ENCODE results near the gene GAPDHS. TPM values are rescaled to one million over a fixed set of nuclear protein-coding genes. Genes with fewer than 3 reads are reported as not detected.

Gene GAPDHS
- total and polyA plus RNA-seq, 8 donors: not detected

GRCh38 chr19:35522745-35523327 lies 10.4 kb upstream of the GAPDHS start:
- Histone ChIP-seq H3K9me3 (no peaks in the 10 kb centered on the region), H3K36me3 (no peaks in the 10 kb centered on the region), H3K4me1 (no peaks in the 10 kb centered on the region), H3K4me3 (no peak overlapping the region), H3K27ac (no peak overlapping the region), H3K27me3 (no peaks in the 10 kb centered on the region)
- DNase-seq: no peak
- TF ChIP-seq, protein P1, sequence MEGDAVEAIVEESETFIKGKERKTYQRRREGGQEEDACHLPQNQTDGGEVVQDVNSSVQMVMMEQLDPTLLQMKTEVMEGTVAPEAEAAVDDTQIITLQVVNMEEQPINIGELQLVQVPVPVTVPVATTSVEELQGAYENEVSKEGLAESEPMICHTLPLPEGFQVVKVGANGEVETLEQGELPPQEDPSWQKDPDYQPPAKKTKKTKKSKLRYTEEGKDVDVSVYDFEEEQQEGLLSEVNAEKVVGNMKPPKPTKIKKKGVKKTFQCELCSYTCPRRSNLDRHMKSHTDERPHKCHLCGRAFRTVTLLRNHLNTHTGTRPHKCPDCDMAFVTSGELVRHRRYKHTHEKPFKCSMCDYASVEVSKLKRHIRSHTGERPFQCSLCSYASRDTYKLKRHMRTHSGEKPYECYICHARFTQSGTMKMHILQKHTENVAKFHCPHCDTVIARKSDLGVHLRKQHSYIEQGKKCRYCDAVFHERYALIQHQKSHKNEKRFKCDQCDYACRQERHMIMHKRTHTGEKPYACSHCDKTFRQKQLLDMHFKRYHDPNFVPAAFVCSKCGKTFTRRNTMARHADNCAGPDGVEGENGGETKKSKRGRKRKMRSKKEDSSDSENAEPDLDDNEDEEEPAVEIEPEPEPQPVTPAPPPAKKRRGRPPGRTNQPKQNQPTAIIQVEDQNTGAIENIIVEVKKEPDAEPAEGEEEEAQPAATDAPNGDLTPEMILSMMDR (IDR thresholded peaks at IDR 0.05): no peak
- no peak for FAIRE-seq
- intact Hi-C loops (cut with DNase I): no loop called here
- WGBS, 2 donors: 72 to 76% methylated on average over 12 of the region's 12 CpGs
- ATAC-seq: no peak

- intact Hi-C loops (cut with DNase I): no loop called here
- FAIRE-seq (no peak), ATAC-seq (no peak), DNase-seq (no peak)
- Histone ChIP-seq H3K36me3 (no peaks in the 10 kb centered on the region), H3K27me3 (no peaks in the 10 kb centered on the region), H3K9me3 (no peaks in the 10 kb centered on the region), H3K4me1 (no peaks in the 10 kb centered on the region), H3K27ac (no peak overlapping the region), H3K4me3 (no peak overlapping the region)
- TF ChIP-seq, protein P1 (IDR thresholded peaks at IDR 0.05): no peak
- 35 to 36% methylated on average over 11 of the region's 11 CpGs for WGBS, 2 donors
Measured at GRCh38 chr19:35524181-35524837, 8.9 kb upstream of the GAPDHS start.

- no peak for ATAC-seq
- no peak for DNase-seq
- H3K4me1 ChIP-seq: no peaks in the 10 kb centered on the region
- TF ChIP-seq, protein P1 (IDR thresholded peaks at IDR 0.05): no peak
- H3K27me3 ChIP-seq: no peaks in the 10 kb centered on the region
- no peaks in the 10 kb centered on the region for H3K36me3 ChIP-seq
- H3K4me3 ChIP-seq: no peak overlapping the region
- FAIRE-seq: no peak
- no peak overlapping the region for H3K27ac ChIP-seq
- intact Hi-C loops (cut with DNase I): no loop called here
- no peaks in the 10 kb centered on the region for H3K9me3 ChIP-seq
- 71 to 74% methylated on average over 4 of the region's 4 CpGs for WGBS, 2 donors
Measured at GRCh38 chr19:35525873-35526272, 7.4 kb upstream of the GAPDHS start.

DNA sequence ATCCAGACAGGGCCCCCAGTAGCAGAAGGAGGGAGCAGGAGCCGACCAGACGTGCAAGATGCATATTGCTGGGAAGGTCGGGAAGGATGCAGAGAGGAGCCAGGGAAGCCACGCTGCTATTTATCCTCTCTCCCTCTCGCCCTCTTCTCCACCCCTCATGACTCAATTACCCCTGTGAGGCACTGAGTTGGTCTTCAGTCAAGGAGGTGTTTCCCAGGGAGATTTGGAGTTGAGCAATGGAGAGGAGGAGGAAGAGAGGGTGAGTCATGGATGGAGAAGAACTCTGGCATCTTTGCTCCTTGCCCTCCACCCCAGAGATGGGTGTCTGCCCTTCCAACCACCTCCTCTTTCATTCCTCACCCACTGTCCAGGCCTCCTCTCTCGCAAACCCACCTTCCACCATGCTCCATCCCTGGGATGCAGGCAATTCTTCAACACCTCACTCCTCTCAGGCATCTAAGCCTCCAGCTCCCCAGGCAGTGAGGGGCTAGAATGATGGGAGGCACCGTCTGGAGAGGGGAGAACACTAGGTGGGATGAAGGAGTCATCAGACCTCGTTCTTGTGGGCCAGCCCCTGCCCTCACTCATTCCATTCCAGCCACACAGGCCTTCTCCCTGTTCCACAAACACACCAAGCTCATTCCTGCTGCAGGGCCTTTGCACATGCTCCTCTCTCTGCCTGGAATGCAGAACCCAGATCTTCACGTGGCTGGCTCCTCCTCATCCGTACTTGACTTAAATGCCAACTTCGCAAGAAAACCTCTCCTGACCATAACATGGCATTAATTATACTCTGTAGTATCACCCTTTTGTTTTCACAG lies 4.8 kb upstream of the GAPDHS start, which contains the start of gene SBSN:
TSS of gene SBSN (minus strand) at position 94 of the 821 bp plus-strand sequence. CDS start at position 64, 30 bp downstream.
- ATAC-seq: no peak
- TF ChIP-seq, protein P1 (IDR thresholded peaks at IDR 0.05): no peak
- H3K27ac ChIP-seq: no peak within 1 kb of the TSS
- FAIRE-seq: no peak
- H3K9me3 ChIP-seq: no peaks in the 10 kb centered on the region
- intact Hi-C loops (cut with DNase I): no loop called here
- 63 to 75% methylated on average over 11 of the region's 11 CpGs for WGBS, 2 donors
- H3K4me3 ChIP-seq: no peak within 1 kb of the TSS
- no peak for DNase-seq
- peaks cover 0 to under 1% (median 0%) of the 10 kb centered on the region in 4 donors for H3K27me3 ChIP-seq
- H3K36me3 ChIP-seq: no peaks in the 10 kb centered on the region
- H3K4me1 ChIP-seq: no peaks in the 10 kb centered on the region

Measured in pancreas (tissue), 10 donors.